ENCODE results near the gene GRM4. TPM values are rescaled to one million over a fixed set of nuclear protein-coding genes. Genes with fewer than 3 reads are reported as not detected.

The GRM4 gene
- total RNA-seq, 6 experiments from 2014 or later, result not detected

DNA sequence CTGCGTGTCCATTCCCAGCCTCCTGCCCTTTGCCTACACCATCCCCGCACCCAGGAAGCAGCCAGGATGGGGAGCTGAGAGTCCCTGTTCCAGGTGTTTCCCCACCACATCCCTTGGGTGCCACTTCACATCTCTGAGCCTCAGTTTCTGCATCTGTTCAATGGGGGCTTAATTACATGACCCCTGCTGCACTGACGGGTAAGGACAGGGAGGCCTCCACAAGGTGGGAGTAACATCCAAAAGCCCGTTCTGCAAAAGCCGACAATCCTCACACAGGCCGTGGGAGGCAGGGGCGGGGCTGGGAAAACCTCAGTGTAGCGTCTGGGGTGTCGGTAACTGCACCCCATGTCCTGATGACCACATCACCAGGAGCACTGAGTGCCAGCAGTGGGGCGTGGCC is 41.3 kb downstream of the GRM4 start:
- TF ChIP-seq POLR2A (IDR thresholded peaks at IDR 0.05), result no peak
- TF ChIP-seq, protein P1, sequence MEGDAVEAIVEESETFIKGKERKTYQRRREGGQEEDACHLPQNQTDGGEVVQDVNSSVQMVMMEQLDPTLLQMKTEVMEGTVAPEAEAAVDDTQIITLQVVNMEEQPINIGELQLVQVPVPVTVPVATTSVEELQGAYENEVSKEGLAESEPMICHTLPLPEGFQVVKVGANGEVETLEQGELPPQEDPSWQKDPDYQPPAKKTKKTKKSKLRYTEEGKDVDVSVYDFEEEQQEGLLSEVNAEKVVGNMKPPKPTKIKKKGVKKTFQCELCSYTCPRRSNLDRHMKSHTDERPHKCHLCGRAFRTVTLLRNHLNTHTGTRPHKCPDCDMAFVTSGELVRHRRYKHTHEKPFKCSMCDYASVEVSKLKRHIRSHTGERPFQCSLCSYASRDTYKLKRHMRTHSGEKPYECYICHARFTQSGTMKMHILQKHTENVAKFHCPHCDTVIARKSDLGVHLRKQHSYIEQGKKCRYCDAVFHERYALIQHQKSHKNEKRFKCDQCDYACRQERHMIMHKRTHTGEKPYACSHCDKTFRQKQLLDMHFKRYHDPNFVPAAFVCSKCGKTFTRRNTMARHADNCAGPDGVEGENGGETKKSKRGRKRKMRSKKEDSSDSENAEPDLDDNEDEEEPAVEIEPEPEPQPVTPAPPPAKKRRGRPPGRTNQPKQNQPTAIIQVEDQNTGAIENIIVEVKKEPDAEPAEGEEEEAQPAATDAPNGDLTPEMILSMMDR (IDR thresholded peaks at IDR 0.05), result no peak
- ATAC-seq, result no peak
- Histone ChIP-seq H3K9me3 (no peaks in the 10 kb centered on the region), H3K4me1 (no peaks in the 10 kb centered on the region), H3K36me3 (no peaks in the 10 kb centered on the region), H3K4me3 (no peak overlapping the region), H3K27ac (no peak overlapping the region), H3K27me3 (no peaks in the 10 kb centered on the region)
- intact Hi-C loops (cut with DNase I), result no loop called here
- DNase-seq, result no peak
- WGBS (ENCODE audit: insufficient coverage, low coverage, low lambda C conversion rate, missing lambda C conversion rate), result 80% methylated on average over 4 of the region's 10 CpGs

- no peak for ATAC-seq
- no peak overlapping the region for H3K4me3 ChIP-seq
- 40% methylated on average over 1 of the region's 8 CpGs for whole genome bisulfite sequencing (ENCODE audit: insufficient coverage, low coverage, low lambda C conversion rate, missing lambda C conversion rate)
- H3K36me3 ChIP-seq, result no peaks in the 10 kb centered on the region
- intact Hi-C loops (cut with DNase I), result no loop called here
- H3K27me3 ChIP-seq, result no peaks in the 10 kb centered on the region
- no peak for DNase-seq
- no peak for TF ChIP-seq POLR2A (IDR thresholded peaks at IDR 0.05)
- TF ChIP-seq, protein P1 (IDR thresholded peaks at IDR 0.05), result no peak
- no peaks in the 10 kb centered on the region for H3K4me1 ChIP-seq
- no peaks in the 10 kb centered on the region for H3K9me3 ChIP-seq
- no peak overlapping the region for H3K27ac ChIP-seq
These were observed 41.7 kb downstream of the GRM4 start for GRCh38 chr6:34104186-34104585.

DNA sequence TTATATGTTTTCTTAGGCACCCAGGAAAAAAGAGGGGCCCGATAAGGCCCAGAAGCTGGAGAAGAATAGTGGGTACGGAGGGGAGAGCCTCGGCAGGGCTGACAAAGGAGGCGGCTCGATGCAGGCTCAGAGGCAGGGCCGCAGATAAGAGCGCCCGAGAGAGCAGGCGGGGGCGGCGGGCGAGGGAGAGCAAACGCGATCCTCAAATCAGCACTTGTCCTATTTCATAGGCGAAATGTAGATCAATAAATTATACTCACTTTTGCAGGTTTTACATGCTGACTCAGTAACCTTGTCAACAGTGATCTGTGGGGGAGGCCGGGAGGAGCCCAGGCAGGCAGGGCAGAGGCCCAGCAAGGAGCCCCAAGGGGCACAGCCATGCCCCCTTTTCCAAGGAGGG is 42.6 kb downstream of the GRM4 start:
- 55% methylated on average over 13 of the region's 16 CpGs for WGBS (ENCODE audit: insufficient coverage, low coverage, low lambda C conversion rate, missing lambda C conversion rate)
- TF ChIP-seq, protein P1 (IDR thresholded peaks at IDR 0.05), result no peak
- TF ChIP-seq POLR2A (IDR thresholded peaks at IDR 0.05), result no peak
- H3K4me1 ChIP-seq, result no peaks in the 10 kb centered on the region
- H3K27me3 ChIP-seq, result no peaks in the 10 kb centered on the region
- ATAC-seq, result peak in 1 of 4 donors; percentile 30
- H3K27ac ChIP-seq, result no peak overlapping the region
- H3K4me3 ChIP-seq, result no peak overlapping the region
- H3K9me3 ChIP-seq, result no peaks in the 10 kb centered on the region
- no peaks in the 10 kb centered on the region for H3K36me3 ChIP-seq
- no peak for DNase-seq
- intact Hi-C loops (cut with DNase I), result no loop called here

DNA sequence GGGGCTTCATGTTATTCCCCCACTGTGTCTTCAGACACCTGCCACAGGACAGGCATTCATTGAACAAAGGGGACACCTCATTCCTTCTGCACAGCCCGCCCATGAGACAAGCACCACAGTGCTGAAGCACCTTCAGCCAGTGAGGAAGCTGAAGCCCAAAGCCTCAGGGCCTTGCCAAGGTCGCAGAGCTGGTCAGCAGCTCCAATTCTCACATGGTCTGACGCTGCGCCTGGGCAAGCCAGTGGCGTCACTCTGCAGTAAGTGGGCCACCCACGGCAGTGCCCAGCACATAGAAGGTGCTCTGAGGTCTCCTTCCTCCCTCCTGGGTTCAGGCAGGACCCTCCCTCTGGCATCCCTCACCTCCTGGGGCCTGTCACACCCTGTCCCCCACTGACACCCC is 43.2 kb downstream of the GRM4 start:
- Histone ChIP-seq H3K27ac (no peak overlapping the region), H3K36me3 (no peaks in the 10 kb centered on the region), H3K4me1 (no peaks in the 10 kb centered on the region), H3K27me3 (no peaks in the 10 kb centered on the region), H3K4me3 (no peak overlapping the region), H3K9me3 (no peaks in the 10 kb centered on the region)
- ATAC-seq (no peak), DNase-seq (no peak)
- intact Hi-C loops (cut with DNase I), result no loop called here
- WGBS (ENCODE audit: insufficient coverage, low coverage, low lambda C conversion rate, missing lambda C conversion rate), result 64% methylated on average over 4 of the region's 6 CpGs
- no peak for TF ChIP-seq POLR2A (IDR thresholded peaks at IDR 0.05)
- TF ChIP-seq, protein P1 (IDR thresholded peaks at IDR 0.05), result no peak

GRCh38 chr6:34102099-34102656 is 43.7 kb downstream of the GRM4 start:
- Histone ChIP-seq H3K27ac (no peak overlapping the region), H3K9me3 (no peaks in the 10 kb centered on the region), H3K4me3 (no peak overlapping the region), H3K36me3 (no peaks in the 10 kb centered on the region), H3K27me3 (no peaks in the 10 kb centered on the region), H3K4me1 (no peaks in the 10 kb centered on the region)
- TF ChIP-seq, protein P1 (IDR thresholded peaks at IDR 0.05), result no peak
- TF ChIP-seq POLR2A (IDR thresholded peaks at IDR 0.05), result no peak
- intact Hi-C loops (cut with DNase I), result no loop called here
- ATAC-seq, result no peak
- WGBS (ENCODE audit: insufficient coverage, low coverage, low lambda C conversion rate, missing lambda C conversion rate), result 74% methylated on average over 5 of the region's 6 CpGs
- DNase-seq, result no peak

Measured in right lobe of liver (tissue), 6 donors.